Peyer's patch (tissue), 4 donors: ENCODE measurements around the gene DIS3L2. TPM values are rescaled to one million over a fixed set of nuclear protein-coding genes. Genes with fewer than 3 reads are reported as not detected.

Source experiments
- DNase-seq, 3 donors: peaks; one replicate each; pipeline ENCODE4 v3.0.0-alpha.2; 2017 to 2019
- H3K27ac ChIP-seq, 4 donors: fragments of 200-600 bp; sonication (generic); one replicate each; pipeline ENCODE4 v1.5.1; 2016 to 2019
- H3K27me3 ChIP-seq, 2 donors: fragments of 200-600 bp; sonication (generic); one replicate each; pipeline ENCODE4 v1.5.1; 2019
- H3K36me3 ChIP-seq, 3 donors: fragments of 200-600 bp; sonication (generic); one replicate each; pipeline ENCODE4 v1.5.1; 2016 to 2019
- H3K4me1 ChIP-seq, 4 donors: fragments of 200-600 bp; sonication (generic); one replicate each; pipeline ENCODE4 v1.5.1; 2016 to 2019
- H3K4me3 ChIP-seq, 4 donors: fragments of 200-600 bp; sonication (generic); 1 replicate in 3 of 4; 2 replicates in 1 of 4; pipeline ENCODE4 v1.5.1; 2016 to 2019; ENCODE audit warnings: mild to moderate bottlenecking in 1 of 4
- H3K9me3 ChIP-seq, 4 donors: fragments of 200-600 bp; sonication (generic); one replicate each; pipeline ENCODE4 v1.5.1; 2016 to 2019; ENCODE audit warnings: mild to moderate bottlenecking in 1 of 4
- CTCF ChIP-seq, 6 experiments: fragments of 450-650 bp in 4 of 6; fragments of 200-600 bp in 2 of 6; sonication (generic) in 1 of 6; IDR thresholded peaks; one replicate each; pipeline ENCODE4 v1.5.1; 2017 to 2019; ENCODE audit warnings: antibody characterized with exemption in 6 of 6, mild to moderate bottlenecking in 3 of 6, moderate library complexity in 1 of 6
- POLR2A ChIP-seq, 2 donors: fragments of 450-650 bp; IDR thresholded peaks; one replicate each; pipeline ENCODE4 v1.5.1; 2017; ENCODE audit warnings: antibody characterized with exemption in 2 of 2, mild to moderate bottlenecking in 2 of 2, moderate library complexity in 2 of 2
- total RNA-seq, 4 donors: library from RNA; depleted of rRNA; stranded (reverse); fragments of >200 nt; gene quantifications; one replicate each; pipeline ENCODE4 v1.1.0, GENCODE V29; 2016

The DIS3L2 gene
- total RNA-seq, 4 donors from 2014 or later = 26.4 to 147 (median 58.3) TPM

DNA sequence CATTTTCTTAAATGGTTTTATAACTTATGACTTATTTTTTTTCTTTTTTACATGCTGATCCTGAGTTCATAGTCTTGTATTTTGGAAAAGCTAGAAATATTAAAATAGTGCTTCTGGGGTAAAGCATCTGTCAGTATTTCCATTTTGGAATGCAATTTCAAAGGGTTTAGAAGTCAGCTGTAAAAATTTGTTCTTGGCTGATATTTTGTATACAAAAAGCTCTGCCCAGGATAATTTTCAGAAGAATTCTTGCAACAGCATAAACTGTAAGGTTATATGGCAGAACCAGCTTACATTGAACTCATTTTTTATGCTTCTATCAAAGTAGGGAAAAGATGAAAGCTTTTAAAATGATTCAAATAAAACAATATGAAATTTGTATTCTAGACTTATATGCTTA is 97.4 kb downstream of the DIS3L2 start:
- Histone ChIP-seq H3K27ac (no peak overlapping the region), H3K36me3 (no peaks in the 10 kb centered on the region), H3K27me3 (no peaks in the 10 kb centered on the region), H3K9me3 (no peaks in the 10 kb centered on the region), H3K4me1 (no peaks in the 10 kb centered on the region), H3K4me3 (no peak overlapping the region)
- DNase-seq = no peak
- TF ChIP-seq CTCF (IDR thresholded peaks at IDR 0.05) (no peak), POLR2A (IDR thresholded peaks at IDR 0.05) (no peak)

DNA sequence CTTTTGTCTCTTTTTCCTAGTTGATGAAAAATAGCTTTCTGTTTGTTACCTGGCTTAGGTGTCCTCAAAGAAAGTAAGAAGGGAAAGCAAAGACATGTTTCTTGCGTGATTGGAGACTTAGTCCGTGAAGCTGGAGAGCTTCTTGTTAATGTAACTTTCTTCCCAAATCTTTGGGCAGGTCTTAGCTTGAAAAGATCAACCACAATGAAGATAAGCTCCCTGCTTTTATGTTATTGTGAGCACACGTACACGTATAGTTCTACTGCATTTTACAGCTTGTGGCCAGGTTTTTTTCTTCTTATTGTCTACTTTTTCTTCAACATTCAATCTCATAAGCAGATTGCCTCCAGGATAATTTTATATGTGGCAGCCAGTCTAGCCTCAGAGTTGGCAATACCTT is 99.8 kb downstream of the DIS3L2 start:
- no peaks in the 10 kb centered on the region for H3K27me3 ChIP-seq
- H3K4me1 ChIP-seq = no peaks in the 10 kb centered on the region
- no peaks in the 10 kb centered on the region for H3K9me3 ChIP-seq
- H3K36me3 ChIP-seq = no peaks in the 10 kb centered on the region
- no peak overlapping the region for H3K4me3 ChIP-seq
- H3K27ac ChIP-seq = no peak overlapping the region
- TF ChIP-seq CTCF (IDR thresholded peaks at IDR 0.05) = no peak
- no peak for TF ChIP-seq POLR2A (IDR thresholded peaks at IDR 0.05)
- DNase-seq = no peak

DNA sequence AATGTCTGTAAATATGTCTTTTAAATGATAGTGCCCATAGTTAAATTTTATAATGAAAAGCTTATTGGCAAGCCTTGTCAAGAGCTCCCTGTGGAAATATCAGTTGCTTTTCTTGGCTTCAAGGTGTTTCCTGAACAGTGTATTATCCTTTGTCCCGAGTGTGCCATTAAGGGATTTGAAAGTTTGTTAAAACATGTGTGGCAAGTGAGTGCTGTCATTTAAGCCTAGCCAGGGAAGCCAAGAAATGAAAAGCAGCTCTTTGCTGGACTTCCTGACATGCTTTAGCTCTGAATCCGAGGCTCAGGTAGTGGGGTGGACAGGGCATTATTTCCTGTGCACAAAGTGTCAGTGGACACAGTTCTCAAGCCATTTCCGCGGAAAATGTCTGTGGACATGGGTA is 111.5 kb downstream of the DIS3L2 start:
- H3K36me3 ChIP-seq = no peaks in the 10 kb centered on the region
- H3K4me3 ChIP-seq = no peak overlapping the region
- TF ChIP-seq CTCF (IDR thresholded peaks at IDR 0.05) (no peak), POLR2A (IDR thresholded peaks at IDR 0.05) (no peak)

GRCh38 chr2:232073699-232074098 is 112.2 kb downstream of the DIS3L2 start:
- H3K4me3 ChIP-seq = no peak overlapping the region
- H3K4me1 ChIP-seq = no peaks in the 10 kb centered on the region
- no peaks in the 10 kb centered on the region for H3K27me3 ChIP-seq
- DNase-seq = no peak
- no peaks in the 10 kb centered on the region for H3K36me3 ChIP-seq
- H3K27ac ChIP-seq = no peak overlapping the region
- TF ChIP-seq CTCF (IDR thresholded peaks at IDR 0.05) = no peak
- no peak for TF ChIP-seq POLR2A (IDR thresholded peaks at IDR 0.05)
- no peaks in the 10 kb centered on the region for H3K9me3 ChIP-seq

More for the DNA sequence above, 111.5 kb downstream of the DIS3L2 start:
- no peak overlapping the region for H3K27ac ChIP-seq
- H3K27me3 ChIP-seq = no peaks in the 10 kb centered on the region
- DNase-seq = no peak
- H3K9me3 ChIP-seq = no peaks in the 10 kb centered on the region
- no peaks in the 10 kb centered on the region for H3K4me1 ChIP-seq

DNA sequence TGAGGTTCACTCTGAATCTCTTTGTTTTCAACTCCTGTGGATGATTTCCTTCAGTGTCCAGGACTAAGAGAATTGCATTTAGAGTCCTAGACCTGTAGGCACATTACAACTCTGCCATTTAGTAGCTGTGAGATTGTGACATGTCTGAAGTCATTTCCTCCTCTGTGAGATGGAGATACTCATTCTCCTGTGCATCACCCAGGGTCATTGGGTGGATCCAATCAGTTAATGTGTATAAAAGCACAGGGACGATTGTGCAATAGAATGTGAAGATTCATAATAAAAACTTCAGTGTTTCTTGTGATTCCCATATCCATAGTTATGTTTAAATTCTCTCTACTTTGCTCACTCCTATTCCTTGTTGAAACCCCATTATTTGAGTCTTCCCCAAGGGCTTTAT is 113.6 kb downstream of the DIS3L2 start:
- DNase-seq = no peak
- Histone ChIP-seq H3K9me3 (no peaks in the 10 kb centered on the region), H3K27ac (no peak overlapping the region), H3K36me3 (no peaks in the 10 kb centered on the region), H3K4me1 (no peaks in the 10 kb centered on the region), H3K27me3 (no peaks in the 10 kb centered on the region), H3K4me3 (no peak overlapping the region)
- TF ChIP-seq CTCF (IDR thresholded peaks at IDR 0.05) (no peak), POLR2A (IDR thresholded peaks at IDR 0.05) (no peak)

GRCh38 chr2:232075859-232076258 is 114.3 kb downstream of the DIS3L2 start:
- Histone ChIP-seq H3K27ac (no peak overlapping the region), H3K4me3 (no peak overlapping the region), H3K9me3 (no peaks in the 10 kb centered on the region), H3K4me1 (no peaks in the 10 kb centered on the region), H3K36me3 (no peaks in the 10 kb centered on the region), H3K27me3 (no peaks in the 10 kb centered on the region)
- no peak for DNase-seq
- TF ChIP-seq CTCF (IDR thresholded peaks at IDR 0.05) = no peak
- TF ChIP-seq POLR2A (IDR thresholded peaks at IDR 0.05) = no peak
